Endothelial cell of umbilical vein (primary cell): ENCODE data around the gene CTIF. TPM values are rescaled to one million over a fixed set of nuclear protein-coding genes. Genes with fewer than 3 reads are reported as not detected.
A peak's percentile ranks its signal among the peaks of the same experiment; 100 is the strongest.

Experiments used
- BruUV-seq: library from RNA; stranded (reverse); fragments of 400-500 nt; replicated peaks from 2 replicates; lab custom pipeline; 2021; lab: Mats Ljungman, UMichigan
- CTCF ChIA-PET: fragments of 300-600, 350-600 bp; sonication (Branson Sonifier 250); formaldehyde crosslinking; loops from one replicate; lab custom pipeline; 2021; ENCODE audit warnings: antibody characterized with exemption, inconsistent platforms; lab: Charles Lee
- POLR2A ChIA-PET: fragments of 300-600, 350-600 bp; sonication (Branson Sonifier 250); formaldehyde crosslinking; loops from one replicate; lab custom pipeline; 2021; ENCODE audit warnings: antibody characterized with exemption, inconsistent platforms; lab: Charles Lee
- DNase-seq: peaks from one replicate; pipeline ENCODE4 v3.0.0-alpha.2; 2011; ENCODE audit warnings: low read depth, low spot score
- FAIRE-seq: peaks from 2 replicates; lab custom pipeline; 2011; peaks lifted over from hg19 to GRCh38; lab: Jason Lieb, UNC
- H2AFZ ChIP-seq: 2 replicates; pipeline ENCODE4 v1.6.0; 2012; ENCODE audit warnings: low read depth, low read length, control low read depth, inconsistent platforms
- H3K27ac ChIP-seq: 2 replicates; pipeline ENCODE4 v1.5.1; 2011; ENCODE audit warnings: low read depth, mild to moderate bottlenecking, control low read depth, low read length, moderate library complexity; ENCODE audit not compliant: insufficient read depth
- H3K27me3 ChIP-seq, 2 experiments: 2 replicates each; pipeline versions ENCODE4 v1.6.0 to v1.6.1; 2011; ENCODE audit warnings: low read length in 2 of 2, mixed read lengths in 1 of 2; ENCODE audit not compliant: control insufficient read depth in 2 of 2, insufficient read depth in 2 of 2
- H3K36me3 ChIP-seq, 2 experiments: 2 replicates in 1 of 2; 3 replicates in 1 of 2; pipeline ENCODE4 v1.5.1; 2011; ENCODE audit warnings: low read length in 2 of 2, mild to moderate bottlenecking in 1 of 2, moderate library complexity in 1 of 2; ENCODE audit not compliant: control insufficient read depth in 2 of 2, insufficient read depth in 2 of 2; ENCODE audit errors: extremely low read depth in 1 of 2
- H3K4me1 ChIP-seq: 3 replicates; pipeline ENCODE4 v1.5.1; 2011; ENCODE audit warnings: mild to moderate bottlenecking, low read length; ENCODE audit not compliant: control insufficient read depth, insufficient read depth; ENCODE audit errors: extremely low read depth
- H3K4me2 ChIP-seq: 2 replicates; pipeline ENCODE4 v1.6.1; 2011; ENCODE audit warnings: low read length, control low read depth, mixed read lengths; ENCODE audit not compliant: insufficient read depth
- H3K4me3 ChIP-seq, 3 experiments: fragments of 200-600 bp in 1 of 3; sonication (generic), shearing (Covaris generic) in 1 of 3; replicated peaks in 1 of 3; 2 replicates each; pipeline ENCODE4 v1.5.1; 2011 to 2016; ENCODE audit warnings: control low read depth in 3 of 3, low read length in 3 of 3, mild to moderate bottlenecking in 2 of 3, inconsistent platforms in 1 of 3, low read depth in 1 of 3, moderate library complexity in 1 of 3; ENCODE audit not compliant: insufficient read depth in 1 of 3
- H3K79me2 ChIP-seq: 2 replicates; pipeline ENCODE4 v1.6.0; 2012; ENCODE audit warnings: low read length, inconsistent platforms; ENCODE audit not compliant: control insufficient read depth, insufficient read depth
- H3K9ac ChIP-seq: replicated peaks from 2 replicates; pipeline ENCODE3; 2011; ENCODE audit warnings: low read length, control low read depth; ENCODE audit not compliant: insufficient read depth; ENCODE audit errors: extremely low read depth
- H3K9me1 ChIP-seq: replicated peaks from 3 replicates; pipeline ENCODE4 v1.6.0; 2011; ENCODE audit warnings: mild to moderate bottlenecking, low read length; ENCODE audit not compliant: control insufficient read depth, insufficient read depth; ENCODE audit errors: extremely low read depth
- H3K9me3 ChIP-seq: replicated peaks from 2 replicates; pipeline ENCODE4 v1.5.1; 2012; ENCODE audit warnings: low read length, inconsistent platforms; ENCODE audit not compliant: control insufficient read depth, insufficient read depth
- H4K20me1 ChIP-seq: replicated peaks from 2 replicates; pipeline ENCODE3; 2011; ENCODE audit warnings: mild to moderate bottlenecking, low read length; ENCODE audit not compliant: control insufficient read depth, insufficient read depth; ENCODE audit errors: extremely low read depth
- CTCF ChIP-seq, 2 donors: IDR thresholded peaks; 1 replicate in 1 of 2; 2 replicates in 1 of 2; pipeline ENCODE4 v1.5.1; 2011; ENCODE audit warnings: low read length in 2 of 2, mild to moderate bottlenecking in 2 of 2, moderate library complexity in 2 of 2, control low read depth in 1 of 2, inconsistent platforms in 1 of 2, low read depth in 1 of 2; ENCODE audit not compliant: insufficient read depth in 1 of 2; ENCODE audit errors: extremely low read depth in 1 of 2
- EZH2 ChIP-seq: IDR thresholded peaks from 2 replicates; pipeline ENCODE4 v1.6.1; 2012; ENCODE audit warnings: borderline replicate concordance, low read depth, mild to moderate bottlenecking, moderate library complexity, low read length, inconsistent platforms; ENCODE audit not compliant: severe bottlenecking
- FOS ChIP-seq: IDR thresholded peaks from 2 replicates; pipeline ENCODE4 v1.6.1; 2011; ENCODE audit warnings: mild to moderate bottlenecking, low read length, moderate library complexity, borderline replicate concordance; ENCODE audit not compliant: insufficient read depth
- GATA2 ChIP-seq: IDR thresholded peaks from 2 replicates; pipeline ENCODE4 v1.7.0; 2011; ENCODE audit warnings: low read depth, mild to moderate bottlenecking, moderate library complexity, mixed read lengths, low read length; ENCODE audit not compliant: insufficient read length, insufficient read depth
- JUN ChIP-seq: IDR thresholded peaks from 2 replicates; pipeline ENCODE4 v1.6.1; 2011; ENCODE audit warnings: borderline replicate concordance, low read depth; ENCODE audit not compliant: insufficient read length, insufficient read depth
- MAX ChIP-seq: IDR thresholded peaks from 2 replicates; pipeline ENCODE4 v1.6.1; 2011; ENCODE audit not compliant: insufficient read depth, insufficient read length
- MYC ChIP-seq: IDR thresholded peaks from one replicate; pipeline ENCODE4 v1.6.1; 2011; ENCODE audit warnings: mild to moderate bottlenecking, low read depth, low read length
- POLR2A ChIP-seq: IDR thresholded peaks from 2 replicates; pipeline ENCODE4 v1.6.1; 2012; ENCODE audit warnings: low read depth, mild to moderate bottlenecking, control low read depth, low read length
- POLR2AphosphoS5 ChIP-seq: IDR thresholded peaks from 2 replicates; pipeline ENCODE4 v1.6.1; 2012; ENCODE audit warnings: low read depth, mild to moderate bottlenecking, control low read depth, low read length, moderate library complexity; ENCODE audit not compliant: insufficient read depth
- dilution Hi-C: fragments of 300-500 bp; cut with MboI; formaldehyde crosslinking; loops from one replicate; pipeline ENCODE4 v1.15.0; 2019; ENCODE audit warnings: low sequenced_read_pairs; ENCODE audit not compliant: extremely low pct_ligation_motif_present
- intact Hi-C: fragments of 100-400 bp; cut with micrococcal nuclease; formaldehyde crosslinking; loops from one replicate; pipeline ENCODE4 v1.10.0; 2022
- polyA plus RNA-seq, 4 experiments: library from polyadenylated mRNA; depleted of rRNA in 3 of 4; stranded (reverse) in 3 of 4; unstranded in 1 of 4; fragments of >200 nt; gene quantifications; 2 replicates each; pipeline versions ENCODE4 v1.2.1 to v1.2.3, GENCODE V29; 2011 to 2012; ENCODE audit warnings: missing spikeins in 1 of 4
- total RNA-seq: library from RNA; stranded (reverse); gene quantifications from 2 replicates; pipeline ENCODE4 v1.2.3, GENCODE V29; 2021

The CTIF gene
- total and polyA plus RNA-seq, 2 donors (not counting 3 experiments of a cell fraction or from before 2014, with no cell fraction given): 20.9 to 57.7 TPM

GRCh38 chr18:48640566-48641270 lies 101.9 kb downstream of the CTIF start:
- Histone ChIP-seq H3K4me3 (no peak overlapping the region), H3K4me2 (no peak overlapping the region), H2AFZ (no peak overlapping the region), H3K27ac (no peak overlapping the region), H3K9ac (no peak overlapping the region), H3K4me1 (peaks cover 6% of the 10 kb centered on the region), H3K9me3 (no peaks in the 10 kb centered on the region), H3K27me3 (no peaks in the 10 kb centered on the region), H3K9me1 (no peaks in the 10 kb centered on the region), H3K36me3 (no peaks in the 10 kb centered on the region), H4K20me1 (no peaks in the 10 kb centered on the region), H3K79me2 (no peaks in the 10 kb centered on the region)
- DNase-seq (no peak), FAIRE-seq (no peak)
- ChIA-PET CTCF (interaction anchor here (1.2 to 1.6 kb wide), 4 partner anchors 10 to 195 kb away, joined by 3 to 12 read pairs (median 6); no protein-coding TSS in a partner anchor), POLR2A (no interaction called here)
- BruUV-seq: no TSS peak
- intact Hi-C loops (no loop called here), dilution Hi-C loops (no loop called here)
- TF ChIP-seq POLR2A (no peak), FOS (peak; percentile 64), MAX (no peak), POLR2AphosphoS5 (peak; percentile 38), MYC (no peak), GATA2 (no peak), JUN (peak; percentile 11), EZH2 (no peak), CTCF (IDR thresholded peaks at IDR 0.05; ENCODE audit: extremely low read depth in 1 of 2, insufficient read depth in 1 of 2, low read depth in 1 of 2, low read length in 2 of 2) (peak in 1 of 2 donors; percentile 3)
